Right lobe of liver (tissue), 6 donors: ENCODE results near the gene TAGAP. TPM values are rescaled to one million over a fixed set of nuclear protein-coding genes. Genes with fewer than 3 reads are reported as not detected.
"Not testable (repeated sequence)": the region's sequence is repeated elsewhere in the genome, so short reads cannot be mapped to it uniquely, and the experiment has no call there.

ENCODE experiments used
- ATAC-seq, 4 donors: fragments of 200-7000 bp; cut with Tn5 transposase; one replicate each; pipeline ENCODE4 v1.9.1; 2020; ENCODE audit warnings: mild to moderate bottlenecking in 4 of 4, moderate library complexity in 4 of 4
- DNase-seq, 3 donors: peaks; one replicate each; pipeline ENCODE4 v3.0.0-alpha.2; 2020
- H3K27ac ChIP-seq, 3 donors: fragments of 200-600 bp; one replicate each; pipeline ENCODE4 v1.8.0; 2022
- H3K27me3 ChIP-seq, 2 donors: fragments of 200-600 bp; one replicate each; pipeline ENCODE4 v1.8.0; 2022
- H3K36me3 ChIP-seq, 4 donors: fragments of 200-600 bp; sonication (generic) in 1 of 4; one replicate each; pipeline versions ENCODE4 v1.5.1 to v1.8.0; 2017 to 2022; ENCODE audit warnings: control low read depth in 1 of 4
- H3K4me1 ChIP-seq, 4 donors: fragments of 200-600 bp; sonication (generic) in 1 of 4; one replicate each; pipeline versions ENCODE4 v1.5.1 to v1.8.0; 2017 to 2022; ENCODE audit warnings: control low read depth in 1 of 4
- H3K4me3 ChIP-seq, 3 donors: fragments of 200-600 bp; one replicate each; pipeline ENCODE4 v1.8.0; 2022
- H3K9me3 ChIP-seq, 4 donors: fragments of 200-600 bp; sonication (generic) in 1 of 4; one replicate each; pipeline versions ENCODE4 v1.5.1 to v1.8.0; 2017 to 2022; ENCODE audit warnings: control low read depth in 1 of 4
- POLR2A ChIP-seq: fragments of 450-650 bp; IDR thresholded peaks from one replicate; pipeline ENCODE4 v1.6.1; 2017; ENCODE audit warnings: antibody characterized with exemption, mild to moderate bottlenecking
- WGBS: methylation state at CpG from one replicate; pipeline ENCODE4 v1.1.6; 2018; ENCODE audit warnings: low coverage, low lambda C conversion rate; ENCODE audit not compliant: insufficient coverage; ENCODE audit errors: missing lambda C conversion rate; 5-methylcytosine and 5-hydroxymethylcytosine counted together
- intact Hi-C, 2 donors: fragments of 100-400 bp; cut with DNase I; formaldehyde crosslinking; loops; one replicate each; pipeline versions ENCODE4 v1.11.2 to v1.14.1; 2022
- total RNA-seq, 6 experiments: library from RNA; depleted of rRNA in 2 of 6; stranded (reverse); fragments of >200 nt in 2 of 6; fragmentation: NEBNext Ultra II Directional in 3 of 6; extraction: Animal tissue kit (Norgen Biotek cat#: 25700) in 3 of 6; gene quantifications; one replicate each; pipeline versions ENCODE4 v1.1.0 to v1.2.4, GENCODE V29; 2016 to 2023
- TF ChIP-seq, protein P1 (sequence below), 4 donors: fragments of 200-600 bp in 3 of 4; fragments of 450-650 bp in 1 of 4; IDR thresholded peaks; one replicate each; pipeline versions ENCODE4 v1.5.1 to v1.8.0; 2016 to 2022; ENCODE audit warnings: antibody characterized with exemption in 4 of 4, mild to moderate bottlenecking in 2 of 4
- donor health status: DM: no; HTN: yes; CAD: no.
- donor health status: DM: no; HTN: no; CAD: no.
- donor health status: DM: no; HTN: no; CAD: no.
- donor health status: DM: no; HTN: yes; CAD: no.
- donor health status: DM: no; HTN: yes; CAD: no.

Gene TAGAP
- total RNA-seq, 6 experiments from 2014 or later, result 0.13 to 1.8 (median 0.92) TPM

- H3K4me1 ChIP-seq, result no peaks in the 10 kb centered on the region
- intact Hi-C loops, result no loop called here
- no peak for DNase-seq
- no peak overlapping the region for H3K27ac ChIP-seq
- no peaks in the 10 kb centered on the region for H3K27me3 ChIP-seq
- H3K4me3 ChIP-seq, result no peak overlapping the region
- no peaks in the 10 kb centered on the region for H3K9me3 ChIP-seq
- ATAC-seq, result no peak
- TF ChIP-seq POLR2A, result no peak
- WGBS, result 50% methylated on average over 1 of the region's 2 CpGs
- H3K36me3 ChIP-seq, result no peaks in the 10 kb centered on the region
These were observed 53.6 kb downstream of the TAGAP start for GRCh38 chr6:158991017-158991723.

- H3K27ac ChIP-seq, intact Hi-C loops, H3K9me3 ChIP-seq, DNase-seq, H3K36me3 ChIP-seq, ATAC-seq, H3K4me3 ChIP-seq, H3K27me3 ChIP-seq, H3K4me1 ChIP-seq: not testable (repeated sequence)
- 100% methylated on average over 2 of the region's 2 CpGs for WGBS
These were observed 55.1 kb downstream of the TAGAP start for GRCh38 chr6:158989711-158990110.

GRCh38 chr6:158988477-158988876 is 56.3 kb downstream of the TAGAP start:
- H3K4me3 ChIP-seq, result no peak overlapping the region
- no peaks in the 10 kb centered on the region for H3K36me3 ChIP-seq
- ATAC-seq (no peak), DNase-seq (no peak)
- 100% methylated on average over 1 of the region's 1 CpG for WGBS
- TF ChIP-seq, protein P1, sequence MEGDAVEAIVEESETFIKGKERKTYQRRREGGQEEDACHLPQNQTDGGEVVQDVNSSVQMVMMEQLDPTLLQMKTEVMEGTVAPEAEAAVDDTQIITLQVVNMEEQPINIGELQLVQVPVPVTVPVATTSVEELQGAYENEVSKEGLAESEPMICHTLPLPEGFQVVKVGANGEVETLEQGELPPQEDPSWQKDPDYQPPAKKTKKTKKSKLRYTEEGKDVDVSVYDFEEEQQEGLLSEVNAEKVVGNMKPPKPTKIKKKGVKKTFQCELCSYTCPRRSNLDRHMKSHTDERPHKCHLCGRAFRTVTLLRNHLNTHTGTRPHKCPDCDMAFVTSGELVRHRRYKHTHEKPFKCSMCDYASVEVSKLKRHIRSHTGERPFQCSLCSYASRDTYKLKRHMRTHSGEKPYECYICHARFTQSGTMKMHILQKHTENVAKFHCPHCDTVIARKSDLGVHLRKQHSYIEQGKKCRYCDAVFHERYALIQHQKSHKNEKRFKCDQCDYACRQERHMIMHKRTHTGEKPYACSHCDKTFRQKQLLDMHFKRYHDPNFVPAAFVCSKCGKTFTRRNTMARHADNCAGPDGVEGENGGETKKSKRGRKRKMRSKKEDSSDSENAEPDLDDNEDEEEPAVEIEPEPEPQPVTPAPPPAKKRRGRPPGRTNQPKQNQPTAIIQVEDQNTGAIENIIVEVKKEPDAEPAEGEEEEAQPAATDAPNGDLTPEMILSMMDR (IDR thresholded peaks at IDR 0.05), result no peak
- TF ChIP-seq POLR2A, result no peak
- H3K27ac ChIP-seq, result no peak overlapping the region
- H3K27me3 ChIP-seq, result no peaks in the 10 kb centered on the region
- H3K4me1 ChIP-seq, result no peaks in the 10 kb centered on the region
- intact Hi-C loops, result no loop called here
- no peaks in the 10 kb centered on the region for H3K9me3 ChIP-seq

- WGBS, result 100% methylated on average over 1 of the region's 1 CpG
- H3K4me1 ChIP-seq, result no peaks in the 10 kb centered on the region
- no peak for ATAC-seq
These were observed 57.1 kb downstream of the TAGAP start for GRCh38 chr6:158987657-158988056.

More at GRCh38 chr6:158987657-158988056, 57.1 kb downstream of the TAGAP start:
- intact Hi-C loops, result no loop called here
- Histone ChIP-seq H3K27me3 (no peaks in the 10 kb centered on the region), H3K4me3 (no peak overlapping the region), H3K9me3 (no peaks in the 10 kb centered on the region), H3K27ac (no peak overlapping the region), H3K36me3 (no peaks in the 10 kb centered on the region)
- DNase-seq, result no peak
- TF ChIP-seq, protein P1 (IDR thresholded peaks at IDR 0.05), result no peak
- no peak for TF ChIP-seq POLR2A

Other genes with a start within 250 kb of the TAGAP start
- 100 to 1,000 TPM in 1 of 6 experiments, 10 to 100 TPM in 5; 26.4 to 161 (median 35.9) TPM for gene EZR, start 225.6 kb downstream of the TAGAP start, total RNA-seq
- gene RSPH3, start 44.8 kb downstream of the TAGAP start, total RNA-seq, result 1 to 10 TPM; 3.1 to 6.5 (median 3.6) TPM
- 1 to 10 TPM in 3 of 6 experiments, under 1 TPM in 3; 0.02 to 2.7 (median 0.85) TPM for gene FNDC1, start 124.4 kb upstream of the TAGAP start, total RNA-seq